Measurements from ENCODE around the gene ADGRG1. TPM values are rescaled to one million over a fixed set of nuclear protein-coding genes. Genes with fewer than 3 reads are reported as not detected.

Gene ADGRG1
- total RNA-seq, 1 donor from 2014 or later, result 13.9 TPM

DNA sequence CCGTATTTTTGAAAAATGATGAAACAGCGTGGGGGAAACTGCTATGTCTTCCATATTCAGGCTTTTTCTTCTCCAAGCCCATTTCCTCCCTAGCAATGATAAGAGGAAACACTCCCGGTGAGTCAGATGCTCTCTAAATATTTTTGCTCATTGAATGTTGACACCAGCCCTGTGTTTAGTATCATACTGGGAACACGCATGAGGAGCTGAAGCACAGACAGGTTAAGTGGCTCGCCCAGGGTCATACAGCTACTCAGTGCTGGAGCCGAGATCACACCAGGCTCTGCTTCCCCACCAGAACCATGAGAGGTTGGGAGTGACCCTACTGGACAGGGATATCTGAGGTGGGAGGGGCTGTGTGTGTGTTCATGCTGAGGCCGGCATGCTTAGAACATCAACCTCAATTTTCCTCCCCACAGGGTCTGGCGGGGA lies 37.8 kb upstream of the ADGRG1 start:
- Histone ChIP-seq H3K27ac (ENCODE audit: low read depth, low read length) (peak overlapping the region; percentile 78), H3K9me3 (ENCODE audit: insufficient read depth, low read depth, low read length) (no peaks in the 10 kb centered on the region), H3K4me1 (ENCODE audit: insufficient read depth, low read length) (peaks cover 19% of the 10 kb centered on the region), H3K79me2 (ENCODE audit: insufficient read depth, low read length) (no peaks in the 10 kb centered on the region), H3K4me2 (ENCODE audit: low read length) (peak overlapping the region; percentile 82), H4K20me1 (ENCODE audit: insufficient read depth, low read length) (no peaks in the 10 kb centered on the region), H3K36me3 (ENCODE audit: insufficient read depth, low read length) (no peaks in the 10 kb centered on the region), H3K4me3 (ENCODE audit: insufficient read depth, low read depth, low read length) (peak overlapping the region; percentile 34), H3K27me3 (ENCODE audit: insufficient read depth, low read length) (no peaks in the 10 kb centered on the region), H3K9ac (ENCODE audit: low read length) (peak overlapping the region; percentile 58), H2AFZ (ENCODE audit: low read depth, low read length) (peak overlapping the region; percentile 53)
- H3K9me3 Mint-ChIP-seq (ENCODE audit: unreplicated experiment), result peaks cover 5% of the 10 kb centered on the region
- no peak for TF ChIP-seq EZH2 (IDR thresholded peaks at IDR 0.05; ENCODE audit: insufficient read depth, low read length)
- TF ChIP-seq, protein P1, sequence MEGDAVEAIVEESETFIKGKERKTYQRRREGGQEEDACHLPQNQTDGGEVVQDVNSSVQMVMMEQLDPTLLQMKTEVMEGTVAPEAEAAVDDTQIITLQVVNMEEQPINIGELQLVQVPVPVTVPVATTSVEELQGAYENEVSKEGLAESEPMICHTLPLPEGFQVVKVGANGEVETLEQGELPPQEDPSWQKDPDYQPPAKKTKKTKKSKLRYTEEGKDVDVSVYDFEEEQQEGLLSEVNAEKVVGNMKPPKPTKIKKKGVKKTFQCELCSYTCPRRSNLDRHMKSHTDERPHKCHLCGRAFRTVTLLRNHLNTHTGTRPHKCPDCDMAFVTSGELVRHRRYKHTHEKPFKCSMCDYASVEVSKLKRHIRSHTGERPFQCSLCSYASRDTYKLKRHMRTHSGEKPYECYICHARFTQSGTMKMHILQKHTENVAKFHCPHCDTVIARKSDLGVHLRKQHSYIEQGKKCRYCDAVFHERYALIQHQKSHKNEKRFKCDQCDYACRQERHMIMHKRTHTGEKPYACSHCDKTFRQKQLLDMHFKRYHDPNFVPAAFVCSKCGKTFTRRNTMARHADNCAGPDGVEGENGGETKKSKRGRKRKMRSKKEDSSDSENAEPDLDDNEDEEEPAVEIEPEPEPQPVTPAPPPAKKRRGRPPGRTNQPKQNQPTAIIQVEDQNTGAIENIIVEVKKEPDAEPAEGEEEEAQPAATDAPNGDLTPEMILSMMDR (IDR thresholded peaks at IDR 0.05; ENCODE audit: insufficient read depth, low read depth, low read length), result no peak
- no peaks in the 10 kb centered on the region for H3K36me3 Mint-ChIP-seq (ENCODE audit: low read depth, unreplicated experiment)
- FAIRE-seq, result peak; percentile 66
- DNase-seq (ENCODE audit: low read depth), result peak; percentile 64
- H3K27ac Mint-ChIP-seq (ENCODE audit: unreplicated experiment), result peak overlapping the region; percentile 56
- peaks cover 10% of the 10 kb centered on the region for H3K4me1 Mint-ChIP-seq (ENCODE audit: low read depth, unreplicated experiment)
- peaks cover 8% of the 10 kb centered on the region for H3K27me3 Mint-ChIP-seq (ENCODE audit: low read depth, unreplicated experiment)
- no peak overlapping the region for H3K4me3 Mint-ChIP-seq (ENCODE audit: unreplicated experiment)

GRCh38 chr16:57591086-57591869 lies 37.2 kb upstream of the ADGRG1 start:
- Histone ChIP-seq H3K79me2 (ENCODE audit: insufficient read depth, low read length) (no peaks in the 10 kb centered on the region), H3K4me3 (ENCODE audit: insufficient read depth, low read depth, low read length) (peak overlapping the region; percentile 34), H3K4me2 (ENCODE audit: low read length) (peak overlapping the region; percentile 82), H3K9ac (ENCODE audit: low read length) (peak overlapping the region; percentile 58), H3K9me3 (ENCODE audit: insufficient read depth, low read depth, low read length) (no peaks in the 10 kb centered on the region), H3K27ac (ENCODE audit: low read depth, low read length) (peak overlapping the region; percentile 78), H3K27me3 (ENCODE audit: insufficient read depth, low read length) (no peaks in the 10 kb centered on the region), H4K20me1 (ENCODE audit: insufficient read depth, low read length) (no peaks in the 10 kb centered on the region), H3K4me1 (ENCODE audit: insufficient read depth, low read length) (peaks cover 19% of the 10 kb centered on the region), H3K36me3 (ENCODE audit: insufficient read depth, low read length) (no peaks in the 10 kb centered on the region), H2AFZ (ENCODE audit: low read depth, low read length) (peak overlapping the region; percentile 53)
- Mint-ChIP-seq H3K36me3 (ENCODE audit: low read depth, unreplicated experiment) (no peaks in the 10 kb centered on the region), H3K4me3 (ENCODE audit: unreplicated experiment) (no peak overlapping the region), H3K9me3 (ENCODE audit: unreplicated experiment) (peaks cover 5% of the 10 kb centered on the region), H3K4me1 (ENCODE audit: low read depth, unreplicated experiment) (peaks cover 10% of the 10 kb centered on the region), H3K27ac (ENCODE audit: unreplicated experiment) (peak overlapping the region; percentile 56), H3K27me3 (ENCODE audit: low read depth, unreplicated experiment) (peaks cover 8% of the 10 kb centered on the region)
- TF ChIP-seq, protein P1 (IDR thresholded peaks at IDR 0.05; ENCODE audit: insufficient read depth, low read depth, low read length), result peak; percentile 85
- no peak for TF ChIP-seq EZH2 (IDR thresholded peaks at IDR 0.05; ENCODE audit: insufficient read depth, low read length)
- DNase-seq (ENCODE audit: low read depth) (peak; percentile 84), FAIRE-seq (peak; percentile 65)
